GM19238 (cell line): ENCODE data around the gene U2AF1.
"Not testable (repeated sequence)": the region's sequence is repeated elsewhere in the genome, so short reads cannot be mapped to it uniquely, and the experiment has no call there.

Experiments
- DNase-seq: peaks from one replicate; pipeline ENCODE4 v3.0.0; 2011; ENCODE audit warnings: low spot score; ENCODE audit not compliant: insufficient read length

The U2AF1 gene, protein sequence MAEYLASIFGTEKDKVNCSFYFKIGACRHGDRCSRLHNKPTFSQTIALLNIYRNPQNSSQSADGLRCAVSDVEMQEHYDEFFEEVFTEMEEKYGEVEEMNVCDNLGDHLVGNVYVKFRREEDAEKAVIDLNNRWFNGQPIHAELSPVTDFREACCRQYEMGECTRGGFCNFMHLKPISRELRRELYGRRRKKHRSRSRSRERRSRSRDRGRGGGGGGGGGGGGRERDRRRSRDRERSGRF

DNA sequence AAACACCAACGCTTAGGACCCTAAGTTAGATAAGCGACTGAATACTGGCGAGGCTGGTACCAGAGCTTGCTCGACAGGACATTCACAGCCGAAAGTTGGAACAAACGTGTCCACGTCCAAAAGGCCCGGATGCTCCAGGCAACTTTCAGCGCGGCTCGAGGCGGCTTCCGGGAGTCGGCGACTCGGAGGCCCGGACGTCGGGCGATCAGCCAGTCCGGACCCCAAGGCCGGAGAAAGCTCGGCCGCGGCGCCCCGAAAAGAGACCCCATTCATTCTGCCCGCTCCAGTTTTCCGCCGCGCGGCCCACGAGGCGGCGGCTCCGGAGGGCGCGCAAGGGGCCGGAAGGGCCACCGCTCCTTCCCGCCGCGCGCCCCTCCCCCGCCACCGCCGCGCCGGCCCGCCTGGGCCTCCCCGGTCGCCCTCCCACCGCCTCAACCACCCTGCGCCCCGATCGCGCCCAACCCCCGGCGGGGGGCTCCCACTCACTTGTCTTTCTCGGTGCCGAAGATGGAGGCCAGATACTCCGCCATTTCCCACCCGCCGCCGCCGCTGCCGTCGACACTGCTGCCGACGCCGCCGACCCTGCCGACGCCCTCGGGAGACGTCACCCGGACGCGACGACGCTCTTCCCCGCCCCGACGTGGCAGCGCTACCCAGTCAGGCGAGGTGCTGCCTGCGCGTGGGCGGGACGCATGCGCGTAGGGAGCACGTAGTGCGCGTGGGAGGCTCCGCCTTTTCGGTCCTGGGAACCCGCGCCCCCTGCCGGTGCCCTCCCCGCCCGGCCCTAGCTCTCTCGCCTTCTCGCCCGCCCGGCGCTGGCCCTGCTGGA lies at the start of gene U2AF1:
TSS of gene U2AF1 (minus strand) at position 606 of the 829 bp plus-strand sequence. CDS start at position 530, 76 bp downstream.
- not testable (repeated sequence) for DNase-seq

DNA sequence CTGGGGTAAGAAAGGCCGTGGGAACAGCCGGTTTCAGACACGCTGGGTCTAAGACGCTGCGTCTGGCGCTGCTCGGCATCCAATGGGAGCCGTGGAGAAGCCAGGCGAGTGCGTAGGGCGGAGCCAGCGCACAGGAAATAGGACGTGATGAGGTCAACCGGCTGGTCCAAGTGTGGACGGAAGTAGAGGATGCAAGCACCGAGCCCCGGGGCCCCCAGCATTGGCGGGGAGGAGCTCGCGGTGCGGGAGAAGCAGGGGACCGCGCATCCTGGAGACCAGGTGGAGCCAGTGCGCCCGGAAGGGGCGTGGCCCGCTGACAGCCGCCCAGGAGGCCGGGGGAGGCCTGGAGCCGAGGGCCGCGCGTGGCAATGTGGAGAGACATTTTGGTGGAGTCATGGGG lies 46.2 kb upstream of the U2AF1 start:
- not testable (repeated sequence) for DNase-seq

DNA sequence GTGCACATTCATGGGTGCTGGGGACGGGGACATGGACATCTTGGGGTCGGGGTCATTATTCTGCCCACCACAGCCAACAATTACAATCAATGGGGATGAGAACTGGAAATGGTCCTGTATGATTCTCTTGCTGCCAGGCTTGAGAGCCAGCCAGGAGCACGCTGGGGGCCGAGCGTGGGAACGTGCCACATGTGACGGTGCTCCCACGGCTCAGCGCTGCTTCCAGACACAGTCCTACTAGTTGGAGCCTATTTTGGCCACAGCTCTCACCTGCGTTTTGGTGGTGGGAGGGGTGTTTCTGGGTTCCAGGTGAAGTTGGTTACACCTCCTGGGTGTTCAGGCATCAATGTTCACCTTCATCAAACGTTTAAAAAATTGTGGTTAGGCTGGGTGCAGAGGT lies 42.0 kb upstream of the U2AF1 start:
- DNase-seq = not testable (repeated sequence)

- DNase-seq = not testable (repeated sequence)
Measured at GRCh38 chr21:43147999-43148398, 40.6 kb upstream of the U2AF1 start.

DNA sequence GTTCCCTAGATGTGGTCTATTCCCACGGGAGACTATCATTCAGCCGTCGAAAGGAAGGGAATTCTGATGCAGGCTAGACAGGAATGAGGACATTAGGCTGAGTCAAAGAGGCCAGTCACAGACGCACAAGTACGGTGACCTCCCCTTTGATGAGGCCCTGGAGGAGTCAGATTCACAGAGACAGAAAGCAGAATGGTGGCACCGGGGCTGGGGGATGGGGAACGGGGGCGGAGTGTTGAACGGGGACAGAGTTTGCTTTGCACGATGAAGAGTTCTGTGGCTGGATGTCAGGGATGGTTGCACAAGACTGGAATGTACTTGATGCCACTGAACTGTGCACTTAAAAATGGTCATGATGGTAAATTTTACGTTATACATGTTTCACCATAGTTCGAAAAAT lies 39.3 kb upstream of the U2AF1 start:
- DNase-seq = not testable (repeated sequence)

GRCh38 chr21:43141407-43141806 lies 34.0 kb upstream of the U2AF1 start:
- DNase-seq = not testable (repeated sequence)

- DNase-seq = not testable (repeated sequence)
Measured at GRCh38 chr21:43138944-43139343, 31.6 kb upstream of the U2AF1 start.

- DNase-seq = not testable (repeated sequence)
Measured at GRCh38 chr21:43134520-43134919, 27.1 kb upstream of the U2AF1 start.

GRCh38 chr21:43130094-43130493 lies 22.7 kb upstream of the U2AF1 start:
- DNase-seq = not testable (repeated sequence)

DNA sequence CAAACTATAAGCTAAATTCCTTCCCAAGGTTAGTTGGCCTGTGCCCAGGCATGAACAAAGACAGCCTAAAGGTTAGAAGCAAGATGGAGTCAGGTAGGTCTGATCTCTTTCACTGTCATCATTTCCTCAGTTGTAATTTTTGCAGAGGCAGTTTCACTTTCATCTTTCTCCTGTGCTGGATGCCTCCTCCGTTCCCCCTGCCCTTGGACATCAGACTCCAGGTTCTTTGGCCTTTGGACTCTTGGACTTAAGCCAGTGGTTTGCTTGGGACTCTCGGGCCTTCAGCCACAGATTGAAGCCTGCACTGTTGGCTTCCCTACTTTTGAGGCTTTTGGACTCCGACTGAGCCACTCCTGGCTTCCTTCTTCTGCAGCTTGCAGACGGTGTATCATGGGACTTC lies 8.6 kb upstream of the U2AF1 start:
- not testable (repeated sequence) for DNase-seq

DNA sequence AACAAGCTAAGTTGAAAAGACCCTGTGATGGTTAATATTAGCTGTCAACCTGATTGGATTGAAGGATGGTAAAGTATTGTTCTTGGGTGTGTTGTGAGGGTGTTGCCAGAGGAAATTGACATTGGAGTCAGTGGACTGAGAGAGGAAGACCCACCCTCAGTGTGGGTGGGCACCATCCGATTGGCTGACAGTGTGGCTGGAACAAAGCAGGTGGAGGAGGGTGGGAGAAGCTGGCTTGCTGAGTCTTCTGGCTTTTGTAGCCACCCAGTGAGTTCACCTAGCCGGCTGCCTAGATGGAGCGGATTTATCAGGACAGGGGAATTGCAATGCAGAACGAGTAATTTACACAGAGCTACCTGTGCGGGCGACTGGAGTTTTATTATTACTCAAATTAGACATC lies 7.1 kb upstream of the U2AF1 start:
- not testable (repeated sequence) for DNase-seq

DNA sequence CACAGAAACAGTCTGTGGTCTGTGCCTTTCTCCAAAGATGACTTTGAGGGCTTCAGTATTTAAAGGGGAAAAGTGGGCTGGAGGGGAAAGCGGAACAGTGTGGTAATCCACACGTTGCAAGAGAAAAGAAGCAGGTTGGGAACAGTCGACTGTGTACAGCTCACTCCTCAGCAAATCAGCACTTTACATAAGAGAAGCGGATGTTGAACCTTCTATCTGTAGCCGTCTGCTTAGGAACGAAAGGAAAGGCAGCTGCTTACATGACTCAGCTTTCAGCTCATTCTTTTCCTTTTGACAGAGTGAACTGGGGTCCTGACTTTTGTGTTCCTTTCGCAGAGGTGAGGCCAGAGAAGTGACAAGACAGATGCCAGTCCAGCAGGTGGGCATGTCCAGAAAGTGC lies 1.6 kb upstream of the U2AF1 start:
- DNase-seq = not testable (repeated sequence)

- not testable (repeated sequence) for DNase-seq
Measured at GRCh38 chr21:43108177-43108576, 807 bp upstream of the U2AF1 start.

- DNase-seq = not testable (repeated sequence)
Measured at GRCh38 chr21:43107794-43108137, 396 bp upstream of the U2AF1 start.

GRCh38 chr21:43104642-43105041 lies 2.7 kb downstream of the U2AF1 start:
- DNase-seq = not testable (repeated sequence)

DNA sequence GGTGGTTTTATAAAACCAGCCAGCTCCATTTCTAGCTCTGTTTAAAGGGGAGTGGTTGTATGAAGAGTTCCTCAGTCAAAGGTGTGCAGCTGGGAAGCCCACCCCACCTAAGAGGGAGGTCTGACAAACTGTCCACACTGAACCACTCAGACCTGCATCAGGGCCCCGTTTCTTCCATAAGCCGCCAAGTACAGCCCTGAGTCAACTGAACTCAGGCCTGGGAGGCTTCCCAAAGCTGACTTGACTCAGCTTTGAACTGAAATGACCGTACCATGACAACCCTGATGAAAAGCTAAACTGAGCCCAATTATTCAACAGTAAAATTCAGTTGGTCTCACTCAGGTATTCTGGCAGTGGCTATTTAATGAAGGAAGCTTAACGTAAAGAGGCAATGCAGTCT lies 5.1 kb downstream of the U2AF1 start:
- DNase-seq = not testable (repeated sequence)

GRCh38 chr21:43101676-43102075 lies 5.7 kb downstream of the U2AF1 start:
- not testable (repeated sequence) for DNase-seq

- not testable (repeated sequence) for DNase-seq
Measured at GRCh38 chr21:43101000-43101399, 6.4 kb downstream of the U2AF1 start.

DNA sequence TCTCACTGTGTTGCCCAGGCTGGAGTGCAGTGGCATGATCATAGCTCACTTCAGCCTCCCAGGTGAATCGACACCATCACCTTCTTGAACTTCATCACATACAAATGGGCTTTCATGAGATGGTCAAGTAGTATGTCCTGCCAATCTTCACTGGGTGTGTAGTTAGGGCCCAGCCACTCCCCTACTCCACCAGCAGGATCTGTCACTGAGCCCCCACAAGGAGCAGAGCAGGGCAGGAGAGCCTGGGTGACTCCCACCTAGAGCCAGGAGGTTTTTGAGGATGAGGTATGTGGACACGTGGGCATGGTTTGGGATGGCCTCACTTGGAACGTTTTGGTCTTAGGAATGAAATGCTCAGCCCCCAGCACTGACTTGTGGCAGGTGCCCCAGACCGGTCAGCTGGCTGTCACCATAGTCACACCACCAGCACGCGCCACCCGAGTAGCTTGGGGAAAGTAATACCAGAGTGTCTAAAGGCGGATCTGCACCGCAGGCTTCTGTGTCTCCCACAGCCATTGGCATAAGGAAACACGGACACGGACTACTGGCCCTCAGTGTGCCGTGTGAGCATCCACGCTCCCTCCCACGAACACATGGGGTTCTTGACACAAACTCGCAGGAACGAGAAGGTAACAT lies 15.3 kb downstream of the U2AF1 start:
- not testable (repeated sequence) for DNase-seq

DNA sequence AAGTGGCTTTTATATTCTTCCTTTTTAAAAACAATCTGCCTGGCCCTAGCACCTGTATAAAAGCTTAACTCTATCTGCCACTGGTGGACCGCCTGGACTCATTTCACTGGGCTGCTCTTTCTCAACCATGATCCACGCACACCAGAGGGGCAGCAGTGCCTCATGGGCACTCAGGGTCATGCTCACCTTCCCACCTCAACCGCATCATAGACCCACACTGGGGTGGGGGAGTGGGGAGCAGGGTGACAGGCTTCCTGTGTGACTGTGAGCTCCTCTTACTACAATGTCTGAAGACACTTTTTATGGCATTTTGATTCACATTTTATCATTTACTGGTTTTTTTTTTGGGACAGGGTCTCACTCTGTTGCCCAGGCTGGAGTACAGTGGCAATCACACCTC lies 16.4 kb downstream of the U2AF1 start:
- not testable (repeated sequence) for DNase-seq

GRCh38 chr21:43089463-43089862 lies 17.9 kb downstream of the U2AF1 start:
- DNase-seq = not testable (repeated sequence)
